Ecto neural progenitor cell (in vitro differentiated cells): ENCODE results near the gene PARVB.

Source experiments
- DNase-seq: peaks from one replicate; pipeline ENCODE4 v3.0.0-alpha.2; 2018; ENCODE audit warnings: low spot score

Gene PARVB

GRCh38 chr22:44136786-44137185, 112.7 kb downstream of the PARVB start:
- DNase-seq, result no peak

- no peak for DNase-seq
Measured at GRCh38 chr22:44137415-44137814, 113.3 kb downstream of the PARVB start.

GRCh38 chr22:44139773-44140172, 115.7 kb downstream of the PARVB start:
- DNase-seq, result no peak

DNA sequence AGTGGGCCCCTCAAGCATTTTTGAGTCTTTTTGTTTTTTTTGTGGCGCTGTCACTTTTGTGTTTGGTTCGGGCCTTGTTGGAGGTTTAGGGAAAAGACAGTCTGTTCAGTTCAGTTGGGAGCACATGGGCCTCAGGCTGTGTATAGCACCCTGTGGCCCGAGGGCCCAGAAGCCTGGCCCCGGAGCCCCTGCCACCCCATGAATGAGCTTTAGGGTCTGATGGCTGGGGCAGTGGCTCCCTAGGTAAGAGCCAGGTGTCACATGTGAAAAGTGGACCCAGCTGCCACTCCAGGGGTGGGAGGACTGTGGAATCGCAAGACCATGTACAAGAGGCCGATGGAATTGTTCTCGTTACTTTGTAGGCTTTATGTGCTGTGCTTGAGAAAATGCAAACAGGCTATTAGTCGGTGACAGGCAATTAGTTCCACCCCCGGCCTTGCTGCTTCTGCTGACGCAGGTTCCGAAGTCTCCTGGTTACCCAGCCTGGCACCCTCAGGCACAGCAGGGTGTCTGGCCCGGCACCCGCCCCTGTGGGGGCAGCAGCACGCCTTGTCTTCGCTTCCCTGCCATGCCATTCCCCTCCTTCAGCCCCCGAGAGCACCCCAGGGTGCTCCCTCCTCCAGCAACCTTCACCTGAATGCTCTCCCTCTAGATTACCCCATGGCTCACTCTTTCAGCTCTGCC, 118.5 kb downstream of the PARVB start:
- DNase-seq, result no peak

DNA sequence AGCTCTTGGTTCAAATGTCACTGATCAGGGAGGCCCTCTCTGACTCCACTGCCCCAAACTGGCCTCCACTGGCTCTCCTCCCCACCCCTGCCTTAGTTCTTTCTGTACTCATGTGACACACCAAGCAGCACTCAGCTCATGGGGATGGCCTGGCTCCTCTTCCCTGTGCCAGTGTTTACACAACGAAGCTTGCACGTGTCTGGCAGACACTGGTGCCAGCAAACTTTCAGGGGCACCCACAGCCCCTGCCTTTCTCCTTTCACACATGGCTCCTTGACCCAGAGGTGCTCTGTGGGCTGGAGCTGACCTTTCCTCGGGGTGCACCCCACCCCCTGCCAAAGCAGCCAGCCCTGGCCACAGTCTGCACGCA, 119.0 kb downstream of the PARVB start:
- DNase-seq, result no peak

DNA sequence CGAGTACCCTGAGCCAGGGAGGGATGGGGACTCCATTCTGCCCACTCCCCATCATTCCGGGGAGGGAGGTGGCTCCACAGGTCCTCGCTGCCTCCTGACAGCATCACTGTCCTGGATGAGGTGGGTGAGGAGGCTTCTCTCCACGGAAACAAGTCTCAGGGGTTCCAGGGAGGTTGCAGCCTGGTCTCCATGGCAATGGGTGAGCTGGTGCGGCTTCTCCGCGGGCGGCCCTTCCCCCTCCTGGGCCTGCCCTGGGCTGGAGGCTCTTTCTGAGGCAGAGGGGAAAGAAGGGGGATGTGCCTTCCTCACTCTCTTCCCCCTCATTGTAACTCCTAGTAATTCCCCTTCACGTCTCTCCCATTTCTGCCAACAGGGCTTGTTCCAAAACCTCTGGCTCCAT, 119.5 kb downstream of the PARVB start:
- DNase-seq, result no peak

- no peak for DNase-seq
Measured at GRCh38 chr22:44144046-44144569, 120.0 kb downstream of the PARVB start.

DNA sequence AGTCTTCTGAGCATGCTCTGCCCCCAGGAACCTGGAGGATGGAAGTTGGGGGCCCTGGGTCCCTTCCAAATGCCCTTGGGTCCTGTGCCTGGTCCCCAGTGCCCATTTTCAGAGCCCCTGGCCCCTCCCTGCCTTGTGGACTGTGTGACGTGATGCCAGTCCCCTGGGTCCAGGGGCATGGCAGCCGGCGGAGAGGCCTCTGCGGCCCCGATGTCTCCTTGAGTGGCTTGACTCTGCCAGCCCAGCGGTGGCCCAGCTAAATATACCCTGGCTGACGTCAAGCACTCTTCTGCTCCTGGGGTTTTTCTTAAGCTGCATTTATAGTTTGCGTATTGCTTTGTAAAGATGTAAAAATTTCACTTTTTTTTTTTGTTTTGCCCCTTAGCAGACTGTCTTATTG, 121.4 kb downstream of the PARVB start:
- DNase-seq, result no peak

- no peak for DNase-seq
Measured at GRCh38 chr22:44146088-44146861, 122.2 kb downstream of the PARVB start.

GRCh38 chr22:44147008-44147645, 123.0 kb downstream of the PARVB start:
- DNase-seq, result no peak

DNA sequence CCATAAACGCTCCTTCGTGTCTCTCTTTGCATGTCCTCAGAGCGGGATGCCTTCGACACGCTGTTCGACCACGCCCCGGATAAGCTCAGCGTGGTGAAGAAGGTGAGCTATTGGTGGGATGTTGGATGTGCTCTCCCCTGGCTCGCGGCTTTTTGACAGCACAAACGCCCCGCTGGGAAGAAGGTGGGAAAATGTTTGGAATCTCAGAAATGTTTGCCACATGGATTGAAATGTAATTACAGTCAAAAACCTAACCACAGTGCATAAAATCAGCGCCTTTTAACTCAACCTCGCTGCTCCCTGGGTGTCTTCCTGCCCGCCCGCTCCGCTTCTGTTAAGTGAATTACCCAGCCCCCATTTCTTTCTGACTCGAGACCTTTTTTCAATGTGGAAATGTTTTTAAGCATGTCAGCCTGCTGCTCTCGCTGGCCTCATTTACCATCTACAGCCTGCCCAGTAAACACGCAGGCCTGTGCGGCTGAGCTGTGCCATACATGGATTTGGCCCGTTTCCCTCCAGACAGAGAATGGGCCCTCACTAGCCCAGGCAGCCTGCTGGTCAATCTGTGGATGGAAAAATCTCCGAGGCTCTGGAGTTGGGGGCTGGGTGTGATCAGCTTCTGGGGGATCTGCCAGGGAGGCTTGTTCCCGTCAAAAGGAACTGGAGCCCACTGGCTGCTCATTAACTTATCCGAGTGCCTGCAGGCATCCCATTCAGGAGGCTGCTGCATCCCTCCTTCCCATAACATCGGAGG, 123.9 kb downstream of the PARVB start:
- DNase-seq, result no peak

- DNase-seq, result no peak
Measured at GRCh38 chr22:44151676-44152075, 127.6 kb downstream of the PARVB start.

DNA sequence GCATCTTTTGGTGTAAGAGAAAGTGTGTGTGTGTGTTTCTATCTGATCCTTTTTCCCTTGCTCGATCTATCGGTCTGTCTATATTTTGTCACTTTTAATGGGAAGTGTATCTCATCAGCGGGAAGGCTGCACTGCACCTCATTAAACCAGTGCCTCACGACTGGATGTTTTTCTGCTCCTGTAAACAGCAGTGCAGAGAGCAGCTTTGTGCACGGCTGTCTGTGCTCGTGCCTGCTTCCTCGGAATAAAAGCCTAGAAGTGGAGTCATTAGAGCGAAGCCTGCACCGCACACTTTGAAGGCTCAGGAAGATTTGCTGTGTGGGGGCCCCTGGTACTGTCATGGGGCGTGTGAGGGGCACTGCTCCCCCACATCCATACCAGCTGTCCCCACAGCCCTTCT, 129.6 kb downstream of the PARVB start:
- no peak for DNase-seq

DNA sequence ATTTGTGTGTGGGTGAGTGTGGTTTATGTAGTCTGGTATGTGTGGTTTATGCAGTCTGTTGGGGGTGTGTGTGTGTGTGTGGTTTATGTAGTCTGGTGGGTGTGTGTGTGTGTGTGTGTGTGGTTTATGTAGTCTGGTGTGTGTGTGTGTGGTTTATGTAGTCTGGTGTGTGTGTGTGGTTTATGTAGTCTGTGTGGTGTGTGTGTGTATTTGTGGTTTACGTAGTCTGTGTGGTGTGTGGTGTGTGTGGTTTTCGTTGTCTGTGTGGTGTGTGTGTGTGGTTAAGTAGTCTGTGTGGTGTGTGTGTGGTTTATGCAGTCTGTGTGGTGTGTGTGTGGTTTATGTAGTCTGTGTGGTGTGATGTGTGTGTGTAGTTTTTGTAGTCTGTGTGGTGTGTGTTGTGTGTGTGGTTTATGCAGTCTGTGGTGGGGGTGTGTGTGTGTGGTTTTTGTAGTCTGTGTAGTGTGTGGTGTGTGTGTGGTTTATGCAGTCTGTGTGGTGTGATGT, 130.4 kb downstream of the PARVB start:
- no peak for DNase-seq

GRCh38 chr22:44155115-44155514, 131.0 kb downstream of the PARVB start:
- no peak for DNase-seq

DNA sequence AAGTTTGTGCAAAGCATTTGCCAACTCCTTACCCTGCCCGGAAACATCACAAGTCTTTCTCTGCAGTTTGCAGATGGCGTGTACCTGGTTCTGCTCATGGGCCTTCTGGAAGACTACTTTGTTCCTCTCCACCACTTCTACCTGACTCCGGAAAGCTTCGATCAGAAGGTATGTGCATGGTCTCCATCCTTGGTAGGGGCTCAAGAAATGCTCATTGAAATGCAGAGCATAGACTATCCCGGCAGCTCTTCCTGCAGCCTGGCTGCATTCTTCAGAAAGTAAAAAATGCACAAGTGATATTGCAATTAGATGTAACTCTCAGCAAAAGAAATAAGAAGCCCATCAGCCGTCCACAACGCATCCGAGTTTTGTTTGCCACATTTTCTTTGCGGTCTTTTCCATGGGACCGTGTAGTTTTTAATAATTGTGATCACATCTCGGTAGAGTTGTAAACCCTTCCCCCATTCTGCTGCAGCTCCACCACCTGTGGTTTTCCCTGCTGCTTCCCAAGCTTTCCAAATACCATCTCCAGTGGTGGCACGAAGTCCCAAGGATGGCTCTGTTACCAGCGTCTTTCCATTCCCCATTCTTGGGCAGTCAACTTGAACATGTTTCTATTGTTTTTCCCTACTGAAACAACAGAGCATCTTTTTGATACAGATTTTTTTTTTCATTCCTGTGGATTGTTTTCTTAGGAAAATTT, 134.0 kb downstream of the PARVB start:
- DNase-seq, result no peak

GRCh38 chr22:44158816-44159215, 134.7 kb downstream of the PARVB start:
- DNase-seq, result no peak

DNA sequence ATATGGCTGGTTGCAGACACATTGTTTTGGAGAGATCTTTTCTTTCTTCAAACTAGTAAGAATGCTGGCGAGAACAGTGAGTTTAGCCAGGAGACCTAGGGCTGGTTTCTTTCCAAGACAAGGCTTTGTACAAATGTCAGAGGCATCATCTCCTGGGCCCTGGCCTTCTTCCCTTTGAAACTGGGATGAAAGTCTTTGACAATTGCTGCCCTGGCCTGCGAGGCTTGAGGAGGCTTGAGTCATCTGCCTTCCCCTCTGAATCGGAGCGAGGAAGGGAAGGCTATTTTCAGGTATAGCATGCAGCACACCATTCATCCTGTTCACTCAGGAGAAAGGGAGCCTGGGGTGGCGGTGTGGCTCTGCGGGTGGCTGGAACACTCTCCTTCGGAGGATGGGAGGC, 135.1 kb downstream of the PARVB start:
- DNase-seq, result no peak

DNA sequence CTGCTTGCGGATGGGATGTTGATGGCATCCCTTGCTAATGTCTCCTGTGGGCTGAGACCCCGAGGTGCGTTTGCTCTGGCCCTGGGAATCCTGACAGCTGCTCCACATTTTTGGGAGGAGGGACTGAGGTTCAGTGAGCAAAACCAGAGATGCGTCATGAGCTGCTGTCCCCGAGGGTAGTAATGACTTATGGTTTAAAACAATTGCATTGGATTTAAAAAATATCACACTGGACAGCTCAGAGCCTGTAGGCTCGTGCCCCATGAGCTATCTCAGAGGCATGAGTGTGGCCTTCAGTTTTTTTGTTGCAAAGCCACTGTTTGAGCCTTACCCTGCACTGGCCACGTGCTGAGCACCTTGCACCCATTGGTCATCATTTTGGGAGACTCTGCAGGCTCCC, 135.7 kb downstream of the PARVB start:
- no peak for DNase-seq

GRCh38 chr22:44160421-44160820, 136.3 kb downstream of the PARVB start:
- DNase-seq, result no peak

DNA sequence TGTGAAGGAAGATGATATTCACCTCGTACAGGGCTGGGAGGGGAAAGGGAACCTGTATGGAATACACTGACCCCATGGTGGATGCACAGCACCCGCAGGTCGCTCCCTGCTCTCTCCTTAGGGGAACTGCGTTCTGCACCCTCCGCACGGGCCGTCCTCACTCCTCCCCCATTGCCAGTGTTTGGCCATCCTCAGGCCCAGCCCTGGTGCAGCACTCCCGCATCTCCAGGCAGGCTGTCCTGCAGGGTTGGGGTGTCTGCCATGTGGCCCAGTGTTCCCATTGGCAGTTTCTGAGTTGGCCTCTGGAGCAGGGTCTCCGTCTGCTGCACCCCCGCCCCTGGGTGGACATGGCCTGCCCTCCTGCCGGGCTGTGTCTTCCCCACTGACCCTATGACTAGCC, 137.6 kb downstream of the PARVB start:
- DNase-seq, result no peak

- no peak for DNase-seq
Measured at GRCh38 chr22:44162960-44163359, 138.9 kb downstream of the PARVB start.
